ENCODE measurements around the gene FMO3.

DNA sequence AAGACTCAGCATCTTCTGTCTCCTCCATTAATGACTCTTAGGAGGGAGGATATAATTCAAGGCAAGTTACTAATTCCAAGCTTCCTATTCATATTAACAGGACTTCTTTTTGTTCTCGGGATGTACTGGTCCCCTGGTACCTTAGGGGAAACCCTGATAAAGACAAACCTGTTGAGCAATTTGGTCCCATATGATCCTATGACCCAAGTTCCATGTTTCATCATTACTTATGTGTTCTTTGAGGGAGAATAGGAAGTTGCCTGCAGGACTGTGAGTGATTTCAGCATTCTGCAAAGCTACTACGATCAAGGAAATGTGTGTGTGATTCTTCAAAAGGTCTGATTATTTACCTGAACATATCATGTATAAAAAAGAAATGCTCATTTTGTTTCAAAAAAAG is 5.8 kb upstream of the FMO3 start:
- TF ChIP-seq, protein P1, sequence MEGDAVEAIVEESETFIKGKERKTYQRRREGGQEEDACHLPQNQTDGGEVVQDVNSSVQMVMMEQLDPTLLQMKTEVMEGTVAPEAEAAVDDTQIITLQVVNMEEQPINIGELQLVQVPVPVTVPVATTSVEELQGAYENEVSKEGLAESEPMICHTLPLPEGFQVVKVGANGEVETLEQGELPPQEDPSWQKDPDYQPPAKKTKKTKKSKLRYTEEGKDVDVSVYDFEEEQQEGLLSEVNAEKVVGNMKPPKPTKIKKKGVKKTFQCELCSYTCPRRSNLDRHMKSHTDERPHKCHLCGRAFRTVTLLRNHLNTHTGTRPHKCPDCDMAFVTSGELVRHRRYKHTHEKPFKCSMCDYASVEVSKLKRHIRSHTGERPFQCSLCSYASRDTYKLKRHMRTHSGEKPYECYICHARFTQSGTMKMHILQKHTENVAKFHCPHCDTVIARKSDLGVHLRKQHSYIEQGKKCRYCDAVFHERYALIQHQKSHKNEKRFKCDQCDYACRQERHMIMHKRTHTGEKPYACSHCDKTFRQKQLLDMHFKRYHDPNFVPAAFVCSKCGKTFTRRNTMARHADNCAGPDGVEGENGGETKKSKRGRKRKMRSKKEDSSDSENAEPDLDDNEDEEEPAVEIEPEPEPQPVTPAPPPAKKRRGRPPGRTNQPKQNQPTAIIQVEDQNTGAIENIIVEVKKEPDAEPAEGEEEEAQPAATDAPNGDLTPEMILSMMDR (IDR thresholded peaks at IDR 0.05): no peak
- TF ChIP-seq POLR2A (IDR thresholded peaks at IDR 0.05): no peak

Data from adrenal gland (tissue), 5 donors.